ENCODE measurements around the gene GPR160.

- TF ChIP-seq CTCF (IDR thresholded peaks at IDR 0.05) = no peak
- TF ChIP-seq POLR2A (IDR thresholded peaks at IDR 0.05) = no peak
Observed at GRCh38 chr3:170092907-170093306, 55.1 kb downstream of the GPR160 start.

All from adrenal gland (tissue), 5 donors.